Duodenal mucosa (tissue), 2 donors: Measurements from ENCODE around the gene RARS1.
"Not testable (repeated sequence)": the region's sequence is repeated elsewhere in the genome, so short reads cannot be mapped to it uniquely, and the experiment has no call there.

Experiments
- H3K27ac ChIP-seq: one replicate; pipeline ENCODE4 v1.7.0; 2013; ENCODE audit warnings: low read depth, low read length
- H3K27me3 ChIP-seq, 2 donors: one replicate each; pipeline ENCODE4 v1.7.0; 2013; ENCODE audit warnings: low read length in 2 of 2, control low read depth in 1 of 2; ENCODE audit not compliant: insufficient read depth in 2 of 2, control insufficient read depth in 1 of 2
- H3K36me3 ChIP-seq, 2 donors: one replicate each; pipeline ENCODE4 v1.7.0; 2013; ENCODE audit warnings: low read length in 2 of 2, control low read depth in 1 of 2; ENCODE audit not compliant: insufficient read depth in 2 of 2, control insufficient read depth in 1 of 2
- H3K4me1 ChIP-seq, 2 donors: one replicate each; pipeline ENCODE4 v1.7.0; 2013; ENCODE audit warnings: low read length in 2 of 2, control low read depth in 1 of 2; ENCODE audit not compliant: insufficient read depth in 2 of 2, control insufficient read depth in 1 of 2
- H3K4me3 ChIP-seq, 2 donors: one replicate each; pipeline ENCODE4 v1.7.0; 2013; ENCODE audit warnings: low read length in 2 of 2, low read depth in 1 of 2
- H3K9ac ChIP-seq, 2 donors: one replicate each; pipeline ENCODE4 v1.7.0; 2013; ENCODE audit warnings: low read length in 2 of 2, low read depth in 1 of 2
- H3K9me3 ChIP-seq, 2 donors: one replicate each; pipeline ENCODE4 v1.7.0; 2013; ENCODE audit warnings: low read length in 2 of 2, control low read depth in 1 of 2; ENCODE audit not compliant: control insufficient read depth in 1 of 2

The RARS1 gene

GRCh38 chr5:168528521-168529373 lies 42.5 kb downstream of the RARS1 start, which contains the start of gene FBLL1:
FBLL1 (plus strand) TSS chr5:168529305; CDS start chr5:168529505, 200 bp downstream.
- no peak within 1 kb of the TSS for H3K9ac ChIP-seq
- no peak within 1 kb of the TSS for H3K27ac ChIP-seq

GRCh38 chr5:168529374-168530234 lies 43.3 kb downstream of the RARS1 start:
- H3K9me3 ChIP-seq, result no peaks in the 10 kb centered on the region
- no peak overlapping the region for H3K27ac ChIP-seq
- H3K36me3 ChIP-seq, result no peaks in the 10 kb centered on the region
- H3K9ac ChIP-seq, result no peak overlapping the region
- H3K4me3 ChIP-seq, result peak overlapping the region; percentile 17 to 32
- peaks cover 0 to 3% of the 10 kb centered on the region in 2 donors for H3K4me1 ChIP-seq
- peaks cover 24 to 31% of the 10 kb centered on the region in 2 donors for H3K27me3 ChIP-seq

More at GRCh38 chr5:168528521-168529373, 42.5 kb downstream of the RARS1 start, which contains the start of gene FBLL1:
- H3K27me3 ChIP-seq, result peaks cover 24 to 31% of the 10 kb centered on the region in 2 donors
- peaks cover 0 to 3% of the 10 kb centered on the region in 2 donors for H3K4me1 ChIP-seq
- no peaks in the 10 kb centered on the region for H3K36me3 ChIP-seq
- H3K4me3 ChIP-seq, result peak within 1 kb of the TSS; percentile 32 to 61
- no peaks in the 10 kb centered on the region for H3K9me3 ChIP-seq

DNA sequence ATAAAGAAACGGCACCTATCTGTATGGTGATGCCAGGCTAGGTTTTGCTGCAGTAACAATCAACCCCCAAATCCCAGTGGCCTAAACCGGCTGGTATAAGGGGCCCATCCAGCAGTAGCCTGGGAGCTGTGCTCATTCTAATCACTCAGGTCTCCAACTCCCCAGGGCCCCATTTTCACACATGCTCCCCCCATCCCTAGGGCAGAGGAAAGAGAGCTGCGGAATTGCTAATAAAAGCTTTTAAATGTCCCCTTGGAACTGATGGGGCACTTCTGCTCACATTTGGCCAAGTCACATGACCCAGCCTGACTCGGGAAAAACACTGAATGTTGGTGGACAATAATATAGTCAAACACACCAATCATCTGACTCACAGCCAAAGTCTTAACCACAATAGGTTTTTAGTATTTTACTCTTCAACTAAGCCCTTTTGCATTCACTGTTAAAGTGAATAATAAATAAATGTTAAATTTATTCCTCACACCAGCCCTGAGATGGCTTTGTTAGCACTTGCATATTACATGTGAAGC lies 44.4 kb downstream of the RARS1 start:
- no peaks in the 10 kb centered on the region for H3K36me3 ChIP-seq
- peaks cover 0 to 3% of the 10 kb centered on the region in 2 donors for H3K4me1 ChIP-seq
- no peak overlapping the region for H3K4me3 ChIP-seq
- no peak overlapping the region for H3K9ac ChIP-seq
- no peak overlapping the region for H3K27ac ChIP-seq
- peaks cover 24 to 31% of the 10 kb centered on the region in 2 donors for H3K27me3 ChIP-seq
- no peaks in the 10 kb centered on the region for H3K9me3 ChIP-seq

DNA sequence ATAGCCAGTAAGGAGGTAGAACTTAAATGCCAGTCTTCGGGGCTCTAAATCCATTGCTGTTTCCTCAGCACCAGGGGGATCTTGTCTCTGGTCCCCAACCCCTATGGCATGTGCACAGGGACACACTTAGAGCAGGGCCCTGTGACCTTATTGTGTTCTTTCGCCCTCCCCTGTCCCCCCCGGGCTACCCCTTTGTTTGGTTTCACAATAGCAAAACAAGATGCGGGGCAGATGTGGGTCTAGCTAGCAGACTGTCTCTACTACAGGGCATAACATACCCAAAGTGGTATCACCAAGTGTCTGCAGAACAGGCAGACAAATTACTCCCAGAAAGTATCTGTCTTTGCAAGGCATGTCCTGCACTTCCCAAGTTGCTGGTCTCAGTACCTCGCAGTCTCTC lies 44.9 kb downstream of the RARS1 start:
- Histone ChIP-seq H3K9me3 (no peaks in the 10 kb centered on the region), H3K27ac (no peak overlapping the region), H3K27me3 (peaks cover 24 to 31% of the 10 kb centered on the region in 2 donors), H3K4me3 (no peak overlapping the region), H3K9ac (no peak overlapping the region), H3K4me1 (peaks cover 0 to 3% of the 10 kb centered on the region in 2 donors), H3K36me3 (no peaks in the 10 kb centered on the region)

DNA sequence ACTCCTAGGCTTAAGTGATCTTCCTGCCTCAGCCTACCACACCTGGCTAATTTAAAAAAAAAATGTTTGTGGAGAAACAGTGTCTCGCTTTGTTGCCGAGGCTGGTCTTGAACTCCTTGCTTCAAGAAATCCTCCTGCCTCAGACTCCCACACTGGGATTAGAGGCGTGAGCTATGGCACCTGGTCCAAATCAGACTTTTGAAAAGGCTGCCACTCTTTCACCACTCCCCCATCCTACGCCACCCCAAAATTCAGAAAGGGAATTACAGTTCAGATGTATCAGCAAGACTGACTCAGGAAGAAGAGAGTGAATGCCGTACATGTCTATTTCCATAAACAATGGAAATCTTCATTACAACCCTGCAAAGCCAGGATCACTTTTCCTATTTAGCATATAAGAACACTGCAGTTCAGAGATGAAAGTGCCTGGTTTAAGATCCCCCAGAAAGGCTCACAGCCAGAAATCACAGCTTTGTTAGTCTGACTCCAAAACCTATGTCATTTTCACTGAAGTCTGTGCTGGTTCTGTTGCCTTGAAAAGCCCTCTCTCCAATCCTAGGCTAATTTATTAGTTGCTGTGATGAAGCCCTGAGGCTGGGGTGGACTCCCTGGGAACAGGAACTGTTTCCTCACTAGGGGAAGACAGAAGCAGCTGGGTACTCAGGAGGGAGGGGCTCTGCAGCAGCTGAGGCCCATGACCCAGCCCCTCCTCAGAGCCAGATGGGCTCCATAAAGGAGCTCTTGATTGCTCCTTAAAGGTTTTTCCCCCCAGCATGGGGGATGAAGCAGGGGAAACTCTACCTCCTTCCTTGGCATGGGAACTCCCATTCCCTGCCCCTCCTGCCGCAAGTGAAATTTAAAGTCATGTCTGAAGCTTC lies 46.0 kb downstream of the RARS1 start:
- Histone ChIP-seq H3K36me3 (no peaks in the 10 kb centered on the region), H3K9ac (no peak overlapping the region), H3K27ac (no peak overlapping the region), H3K4me1 (peaks cover 0 to 3% of the 10 kb centered on the region in 2 donors), H3K9me3 (no peaks in the 10 kb centered on the region), H3K27me3 (peaks cover 24 to 31% of the 10 kb centered on the region in 2 donors), H3K4me3 (no peak overlapping the region)

DNA sequence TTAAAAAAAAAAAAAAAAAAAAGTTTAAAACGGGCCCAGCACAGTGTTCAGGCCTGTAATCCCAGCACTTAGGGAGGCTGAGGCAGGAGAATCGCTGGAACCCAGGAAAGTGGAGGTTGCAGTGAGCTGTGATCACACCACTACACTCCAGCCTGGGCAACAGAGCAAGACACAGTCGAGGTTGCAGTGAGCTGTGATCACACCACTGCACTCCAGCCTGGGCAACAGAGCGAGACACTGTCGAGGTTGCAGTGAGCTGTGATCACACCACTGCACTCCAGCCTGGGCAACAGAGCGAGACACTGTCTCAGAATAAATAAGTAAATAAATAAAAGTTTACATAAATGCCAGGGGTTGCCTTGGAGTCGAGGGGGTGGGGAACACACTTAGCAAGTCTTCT lies 48.1 kb downstream of the RARS1 start:
- H3K4me3 ChIP-seq, H3K9ac ChIP-seq, H3K9me3 ChIP-seq, H3K36me3 ChIP-seq, H3K4me1 ChIP-seq, H3K27ac ChIP-seq: not testable (repeated sequence)
- H3K27me3 ChIP-seq, result peaks cover 19 to 21% of the 10 kb centered on the region in 2 donors

DNA sequence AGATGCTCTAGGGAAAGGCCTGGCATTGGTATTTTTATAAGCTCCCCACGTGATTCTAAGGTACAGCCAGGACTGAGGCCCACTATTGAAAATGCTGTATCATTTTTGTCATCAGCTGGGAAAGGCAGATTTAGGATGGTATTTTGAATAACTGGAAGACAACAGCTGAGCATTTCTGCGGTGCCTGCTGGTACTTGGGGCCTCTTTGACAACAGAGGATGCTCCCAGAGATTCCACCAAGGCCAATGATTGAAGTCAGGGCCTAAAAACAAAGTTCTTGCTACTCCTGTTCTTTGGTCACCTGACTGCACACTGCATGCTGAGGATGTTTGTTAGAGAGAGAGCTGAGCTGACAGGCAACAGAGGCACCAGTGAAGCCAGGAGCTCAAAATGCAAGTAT lies 50.9 kb downstream of the RARS1 start:
- Histone ChIP-seq H3K27me3 (no peaks in the 10 kb centered on the region), H3K9me3 (no peaks in the 10 kb centered on the region), H3K4me1 (no peaks in the 10 kb centered on the region), H3K36me3 (no peaks in the 10 kb centered on the region), H3K27ac (no peak overlapping the region), H3K9ac (no peak overlapping the region), H3K4me3 (no peak overlapping the region)

DNA sequence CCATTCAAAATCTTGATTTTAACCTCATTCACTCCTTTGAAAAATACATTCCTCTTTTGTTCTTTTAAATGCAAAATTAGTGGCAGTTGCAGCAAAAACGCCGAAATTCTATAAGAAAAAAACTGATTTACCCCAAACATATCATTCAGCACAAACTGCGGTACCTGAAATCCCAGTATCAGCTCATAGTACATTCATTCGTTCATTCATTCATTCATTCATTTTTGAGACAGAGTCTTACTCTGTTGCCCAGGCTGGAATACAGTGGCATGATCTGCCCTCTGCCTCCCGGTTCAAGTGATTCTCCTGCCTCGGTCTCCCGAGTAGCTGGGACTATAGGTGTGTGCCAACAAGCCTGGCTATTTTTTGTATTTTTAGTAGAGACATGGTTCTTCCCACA lies 63.3 kb downstream of the RARS1 start:
- H3K9ac ChIP-seq, result no peak overlapping the region
- no peak overlapping the region for H3K4me3 ChIP-seq
- H3K27me3 ChIP-seq, result no peaks in the 10 kb centered on the region
- no peaks in the 10 kb centered on the region for H3K4me1 ChIP-seq
- no peak overlapping the region for H3K27ac ChIP-seq
- peaks cover 12 to 43% of the 10 kb centered on the region in 2 donors for H3K36me3 ChIP-seq
- H3K9me3 ChIP-seq, result no peaks in the 10 kb centered on the region

GRCh38 chr5:168550656-168551055 lies 64.4 kb downstream of the RARS1 start:
- peaks cover 12 to 53% of the 10 kb centered on the region in 2 donors for H3K36me3 ChIP-seq
- no peak overlapping the region for H3K27ac ChIP-seq
- no peaks in the 10 kb centered on the region for H3K4me1 ChIP-seq
- H3K9me3 ChIP-seq, result no peaks in the 10 kb centered on the region
- H3K4me3 ChIP-seq, result no peak overlapping the region
- H3K9ac ChIP-seq, result no peak overlapping the region
- H3K27me3 ChIP-seq, result no peaks in the 10 kb centered on the region
